NCI-H146 treated with DMSO at 0.1 percent for 48 hours (cell line): ENCODE data around the gene VSIG10L.

ENCODE experiments used
- DNase-seq: peaks from one replicate; lab custom pipeline; 2025; ENCODE audit not compliant: unreplicated experiment; lab: John Stamatoyannopoulos, UW

Gene VSIG10L

GRCh38 chr19:51318687-51319648, 23.0 kb downstream of the VSIG10L start:
- no peak for DNase-seq

GRCh38 chr19:51317968-51318367, 24.0 kb downstream of the VSIG10L start:
- no peak for DNase-seq

DNA sequence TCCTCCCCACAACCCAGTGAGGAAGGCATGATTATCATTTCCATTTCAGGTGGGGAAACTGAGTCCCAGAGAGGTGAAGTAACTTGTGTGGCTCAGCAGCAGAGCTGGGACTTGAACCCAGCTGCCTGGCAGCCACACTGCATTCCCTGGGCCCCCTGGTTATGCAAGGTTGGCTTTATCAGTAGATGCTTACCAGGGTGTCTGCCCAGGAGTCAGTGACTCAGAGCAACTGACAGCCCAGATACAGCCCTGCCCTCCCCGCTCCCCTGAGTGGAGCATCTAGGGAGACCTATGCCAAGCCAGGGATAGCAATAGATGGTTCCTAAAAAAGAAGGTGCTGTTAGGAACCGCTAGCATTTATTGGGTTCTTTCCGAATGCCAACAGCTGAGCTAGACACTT, 24.6 kb downstream of the VSIG10L start:
- DNase-seq = no peak

- DNase-seq = no peak
Observed at GRCh38 chr19:51316688-51317087, 25.3 kb downstream of the VSIG10L start.

GRCh38 chr19:51311351-51312257, 30.3 kb downstream of the VSIG10L start, which contains the start of gene IGLON5:
TSS of gene IGLON5 (plus strand) at chr19:51311644. CDS start at chr19:51311848, 204 bp downstream.
- no peak for DNase-seq

GRCh38 chr19:51305479-51305878, 36.5 kb downstream of the VSIG10L start:
- no peak for DNase-seq

- no peak for DNase-seq
Observed at GRCh38 chr19:51301266-51301665, 40.7 kb downstream of the VSIG10L start.

DNA sequence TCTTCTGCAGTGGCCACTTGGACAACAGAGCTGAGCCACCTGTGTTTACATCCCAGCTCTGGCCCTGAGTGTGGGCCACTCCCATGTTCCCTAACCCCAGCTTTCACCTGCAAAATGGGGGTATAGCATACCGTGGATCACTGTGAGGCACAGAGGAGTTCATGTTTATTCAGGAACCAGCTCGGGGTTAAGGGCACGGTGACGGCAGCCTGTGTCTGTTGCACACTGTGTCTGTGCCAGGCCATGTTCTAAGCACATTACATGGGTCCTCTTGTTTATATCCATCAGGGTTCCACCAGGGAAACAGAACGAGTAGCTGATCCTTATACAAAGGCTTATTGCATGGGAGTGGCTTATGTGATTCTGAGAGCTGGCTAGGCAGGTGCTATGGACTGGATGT, 44.5 kb downstream of the VSIG10L start:
- DNase-seq = no peak

- DNase-seq = no peak
Observed at GRCh38 chr19:51296336-51297093, 45.4 kb downstream of the VSIG10L start.

DNA sequence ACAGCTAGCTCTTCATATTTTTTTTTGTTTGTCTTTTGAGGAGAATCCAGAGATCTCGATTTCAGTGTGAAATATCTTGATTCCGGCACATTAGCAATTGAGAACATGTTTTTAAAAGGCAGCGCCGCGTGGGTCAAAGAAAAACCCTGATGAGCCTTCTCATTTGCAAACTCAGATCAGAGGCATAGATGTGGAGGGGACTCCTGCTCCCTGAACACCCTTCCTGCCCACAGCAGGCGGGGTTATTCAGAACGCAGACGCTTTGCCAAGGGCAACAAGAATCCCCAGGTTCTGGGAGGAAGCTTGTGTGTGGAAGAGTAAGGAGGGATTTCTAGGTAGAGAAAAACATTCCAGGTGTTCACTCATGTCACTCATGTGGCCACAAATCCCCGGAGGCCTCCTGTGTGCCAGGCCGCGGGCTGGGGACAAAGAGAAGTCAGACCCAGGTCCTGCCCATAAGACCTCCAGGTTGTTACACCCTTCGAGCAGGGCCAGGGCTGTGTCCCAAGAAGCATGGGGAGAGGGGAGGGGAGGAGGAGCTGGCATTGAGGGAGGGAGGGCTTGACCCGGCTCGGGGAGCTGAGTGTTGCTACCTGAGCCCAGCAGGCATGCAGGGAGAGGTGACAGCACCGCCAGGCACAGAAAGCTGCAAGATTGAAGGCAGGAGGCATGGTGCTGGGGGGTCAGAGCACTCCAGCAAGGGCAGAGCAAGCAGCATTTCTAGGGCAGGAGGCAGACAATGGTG, 46.4 kb downstream of the VSIG10L start:
- DNase-seq = no peak

DNA sequence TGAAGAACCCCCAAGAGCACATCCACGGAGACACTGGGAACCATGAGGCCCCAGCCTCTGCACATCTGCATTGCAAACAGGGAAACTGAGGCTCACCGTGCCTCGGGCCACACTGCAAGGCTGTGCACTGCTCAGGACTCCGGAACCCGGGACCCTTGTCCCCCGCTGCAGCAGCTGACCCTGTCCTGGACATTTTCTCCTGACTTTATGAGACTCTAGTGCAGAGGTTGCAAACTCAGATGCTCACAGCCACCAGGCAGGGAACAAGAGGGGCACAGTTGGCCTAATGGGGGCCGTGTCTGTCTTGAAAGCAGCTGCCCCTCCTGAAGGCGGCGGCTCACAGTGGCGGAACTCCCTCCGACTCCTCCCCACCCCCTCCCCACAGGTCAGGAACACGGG, 47.0 kb downstream of the VSIG10L start:
- no peak for DNase-seq

- no peak for DNase-seq
Observed at GRCh38 chr19:51294211-51294976, 47.5 kb downstream of the VSIG10L start.

DNA sequence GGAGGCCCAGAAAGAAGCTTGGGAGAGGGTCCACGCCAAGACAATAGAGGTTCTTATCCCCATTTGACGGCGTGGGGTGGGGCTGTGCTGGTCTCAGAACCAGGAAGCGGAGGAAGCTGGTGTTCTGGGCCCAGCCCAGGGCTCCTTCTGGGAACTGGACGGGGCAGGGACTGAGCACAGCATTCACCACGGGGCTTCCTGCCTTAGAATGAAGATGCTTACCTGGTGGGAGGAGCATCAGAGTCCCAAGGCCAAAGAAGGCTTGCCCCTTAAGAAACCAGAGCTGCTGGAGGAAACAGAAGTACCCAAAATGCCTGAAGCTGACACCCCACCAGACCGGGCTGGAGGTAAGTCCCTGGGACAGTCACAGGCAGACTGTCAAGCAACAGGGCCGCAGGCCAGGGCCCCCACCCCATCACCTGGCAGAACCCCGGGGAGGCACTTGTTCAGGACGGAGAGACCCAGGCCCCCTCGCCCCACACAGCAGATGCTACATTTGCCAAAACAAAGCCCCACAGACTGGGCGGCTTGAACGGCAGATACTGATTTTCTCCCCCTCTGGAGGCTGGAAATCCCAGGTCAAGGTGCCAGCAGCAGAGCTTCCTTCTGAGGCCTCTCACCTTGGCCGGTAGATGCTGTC, 48.2 kb downstream of the VSIG10L start:
- no peak for DNase-seq

GRCh38 chr19:51292971-51293370, 49.0 kb downstream of the VSIG10L start:
- no peak for DNase-seq

DNA sequence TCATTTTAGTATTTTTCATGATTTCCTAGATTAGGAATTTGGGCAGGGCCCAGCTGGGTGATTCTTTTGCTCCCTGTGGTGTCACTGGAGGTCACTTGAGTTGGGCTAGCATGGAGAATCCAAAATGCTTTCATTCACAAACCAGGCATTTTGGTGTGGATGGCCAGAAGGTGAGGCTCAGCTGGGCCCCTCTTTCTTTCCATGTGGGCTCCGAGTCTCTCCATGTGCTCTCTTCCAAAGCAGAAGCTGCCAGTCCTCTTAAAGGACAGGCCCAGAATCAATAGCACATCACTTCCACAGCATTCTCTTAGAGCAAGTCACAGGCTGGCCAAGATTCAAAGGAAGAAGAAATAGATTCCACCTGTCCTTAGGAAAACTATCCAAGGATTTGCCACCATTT, 52.3 kb downstream of the VSIG10L start:
- DNase-seq = no peak

DNA sequence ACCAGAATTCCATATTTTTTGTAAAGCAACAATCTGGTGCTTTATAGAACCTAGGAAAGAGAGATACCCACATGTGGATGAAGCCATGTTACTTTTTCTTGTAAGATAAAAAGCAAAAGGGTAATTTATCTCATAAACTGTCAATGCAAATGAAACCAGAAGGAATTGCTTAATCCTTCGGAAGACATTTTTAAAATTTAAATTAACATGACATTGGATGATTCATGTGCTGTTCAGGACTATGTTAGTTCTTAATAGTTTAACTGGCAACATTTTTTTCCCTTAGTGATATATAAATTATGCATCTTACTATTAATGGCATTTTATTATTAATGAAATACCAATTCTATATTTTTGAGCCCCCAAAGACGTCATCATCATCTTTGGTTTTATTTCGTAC, 56.3 kb downstream of the VSIG10L start:
- DNase-seq = no peak

DNA sequence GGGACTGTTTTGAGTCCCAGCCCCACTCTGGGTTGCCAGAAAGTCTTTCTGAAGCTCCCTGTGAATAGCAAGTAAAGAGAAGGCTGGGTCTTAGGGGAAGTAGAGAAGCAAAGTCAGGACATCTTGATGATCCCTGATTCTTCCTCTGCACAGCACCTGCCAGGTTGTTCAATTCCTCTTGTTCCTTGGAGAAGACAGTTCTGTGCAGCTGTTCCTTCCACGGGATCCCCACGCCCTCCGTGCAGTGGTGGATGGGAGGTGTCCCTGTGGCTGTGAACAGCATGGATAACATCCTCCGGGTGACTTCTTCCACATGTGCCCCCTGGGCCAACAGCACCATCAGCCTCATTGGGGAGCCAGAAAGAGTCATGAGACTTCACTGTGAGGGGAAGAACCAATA, 59.6 kb downstream of the VSIG10L start:
- no peak for DNase-seq
